Mesendoderm (in vitro differentiated cells): ENCODE measurements around the gene SUN1.
A peak's percentile ranks its signal among the peaks of the same experiment; 100 is the strongest.
"Not testable (repeated sequence)": the region's sequence is repeated elsewhere in the genome, so short reads cannot be mapped to it uniquely, and the experiment has no call there.

Experiments used
- DNase-seq: peaks from one replicate; pipeline ENCODE4 v3.0.0; 2013
- H2AK5ac ChIP-seq: 2 replicates; pipeline ENCODE4 v1.6.1; 2013; ENCODE audit warnings: low read length, inconsistent platforms
- H2BK120ac ChIP-seq: 2 replicates; pipeline ENCODE4 v1.6.1; 2013; ENCODE audit warnings: low read depth, mild to moderate bottlenecking, low read length, moderate library complexity, mixed read lengths
- H2BK15ac ChIP-seq: replicated peaks from 2 replicates; pipeline ENCODE4 v1.6.1; 2013; ENCODE audit warnings: low read depth, mild to moderate bottlenecking, moderate library complexity
- H2BK5ac ChIP-seq: 2 replicates; pipeline ENCODE4 v1.6.1; 2013; ENCODE audit warnings: low read length, inconsistent platforms
- H3K18ac ChIP-seq: 2 replicates; pipeline ENCODE4 v1.6.1; 2013; ENCODE audit warnings: mild to moderate bottlenecking, low read length, mixed read lengths
- H3K23ac ChIP-seq: one replicate; pipeline ENCODE4 v1.6.1; 2013; ENCODE audit warnings: low read length
- H3K27ac ChIP-seq: 2 replicates; pipeline ENCODE4 v1.5.1; 2013; ENCODE audit warnings: low read depth, mild to moderate bottlenecking, inconsistent platforms, low read length, moderate library complexity
- H3K27me3 ChIP-seq: 2 replicates; pipeline ENCODE4 v1.6.1; 2013; ENCODE audit warnings: low read length, control low read depth, mild to moderate bottlenecking, inconsistent platforms; ENCODE audit not compliant: insufficient read depth, poor library complexity
- H3K36me3 ChIP-seq: 2 replicates; pipeline ENCODE4 v1.6.1; 2013; ENCODE audit warnings: low read length, inconsistent platforms; ENCODE audit not compliant: control insufficient read depth, insufficient read depth
- H3K4ac ChIP-seq: one replicate; pipeline ENCODE4 v1.6.1; 2013; ENCODE audit warnings: low read depth, mild to moderate bottlenecking, low read length, moderate library complexity
- H3K4me1 ChIP-seq: 2 replicates; pipeline ENCODE4 v1.6.1; 2013; ENCODE audit warnings: low read depth, low read length, inconsistent platforms; ENCODE audit not compliant: control insufficient read depth
- H3K4me2 ChIP-seq: 2 replicates; pipeline ENCODE4 v1.6.1; 2013; ENCODE audit warnings: low read length
- H3K4me3 ChIP-seq: 2 replicates; pipeline ENCODE4 v1.5.1; 2013; ENCODE audit warnings: mild to moderate bottlenecking, low read length
- H3K56ac ChIP-seq: one replicate; pipeline ENCODE4 v1.6.1; 2013; ENCODE audit warnings: low read length
- H3K79me1 ChIP-seq: 2 replicates; pipeline ENCODE4 v1.6.1; 2013; ENCODE audit warnings: low read length, inconsistent platforms
- H3K79me2 ChIP-seq: 2 replicates; pipeline ENCODE4 v1.6.1; 2013; ENCODE audit warnings: mild to moderate bottlenecking, low read length; ENCODE audit not compliant: control insufficient read depth, insufficient read depth
- H3K9ac ChIP-seq: 2 replicates; pipeline ENCODE4 v1.6.1; 2013; ENCODE audit warnings: low read length, inconsistent platforms
- H4K5ac ChIP-seq: one replicate; pipeline ENCODE4 v1.6.1; 2013; ENCODE audit warnings: low read length
- H4K8ac ChIP-seq: one replicate; pipeline ENCODE4 v1.6.1; 2013; ENCODE audit warnings: low read depth, mild to moderate bottlenecking, control low read depth, low read length, moderate library complexity
- WGBS: extraction: QIAGEN DNeasy Blood & Tissue Kit; methylation state at CpG from one replicate; pipeline ENCODE4 v1.1.7; 2013; ENCODE audit warnings: low lambda C conversion rate, missing lambda C conversion rate; ENCODE audit not compliant: insufficient coverage; ENCODE audit errors: extremely low coverage; 5-methylcytosine and 5-hydroxymethylcytosine counted together

Gene SUN1

GRCh38 chr7:908159-908581 lies 75.9 kb downstream of the SUN1 start:
- Histone ChIP-seq H2AK5ac (no peak overlapping the region), H2BK15ac (no peak overlapping the region), H2BK5ac (no peak overlapping the region), H3K79me1 (no peaks in the 10 kb centered on the region), H3K18ac (no peak overlapping the region), H3K9ac (peak overlapping the region; percentile 54), H3K27ac (no peak overlapping the region), H3K79me2 (no peaks in the 10 kb centered on the region), H3K23ac (no peak overlapping the region), H3K4me3 (no peak overlapping the region), H3K4ac (no peak overlapping the region), H3K4me1 (no peaks in the 10 kb centered on the region), H3K56ac (peak overlapping the region; percentile 80), H3K27me3 (no peaks in the 10 kb centered on the region), H3K36me3 (no peaks in the 10 kb centered on the region), H2BK120ac (no peak overlapping the region), H4K8ac (no peak overlapping the region), H4K5ac (no peak overlapping the region), H3K4me2 (no peak overlapping the region)
- no peak for DNase-seq
- WGBS, result no CpG with 5 or more reads among the region's 12 CpGs

GRCh38 chr7:908591-909357 lies 76.5 kb downstream of the SUN1 start:
- not testable (repeated sequence) for H3K18ac ChIP-seq, H3K27ac ChIP-seq, H3K27me3 ChIP-seq, H4K8ac ChIP-seq, H2AK5ac ChIP-seq, H2BK120ac ChIP-seq, H3K23ac ChIP-seq, H3K4ac ChIP-seq, H3K79me2 ChIP-seq, H2BK15ac ChIP-seq, H3K4me1 ChIP-seq, H3K79me1 ChIP-seq, H4K5ac ChIP-seq, H3K36me3 ChIP-seq, H3K4me3 ChIP-seq, H2BK5ac ChIP-seq
- Histone ChIP-seq H3K9ac (peak overlapping the region; percentile 54), H3K56ac (peak overlapping the region; percentile 80), H3K4me2 (peak overlapping the region; percentile 36)
- no CpG with 5 or more reads among the region's 73 CpGs for WGBS
- DNase-seq, result peak; percentile 61

- Histone ChIP-seq H3K27ac (no peak overlapping the region), H3K79me2 (no peaks in the 10 kb centered on the region), H3K9ac (peak overlapping the region; percentile 47), H2BK5ac (no peak overlapping the region), H3K56ac (peak overlapping the region; percentile 67), H3K4me3 (no peak overlapping the region), H3K23ac (no peak overlapping the region), H3K4me2 (peak overlapping the region; percentile 20), H2BK120ac (no peak overlapping the region), H3K36me3 (no peaks in the 10 kb centered on the region), H4K8ac (no peak overlapping the region), H2BK15ac (no peak overlapping the region), H4K5ac (no peak overlapping the region), H3K79me1 (no peaks in the 10 kb centered on the region), H3K4me1 (no peaks in the 10 kb centered on the region), H3K4ac (no peak overlapping the region), H3K27me3 (no peaks in the 10 kb centered on the region), H2AK5ac (no peak overlapping the region), H3K18ac (no peak overlapping the region)
- no peak for DNase-seq
- no CpG with 5 or more reads among the region's 58 CpGs for WGBS
Observed at GRCh38 chr7:909358-910329, 77.4 kb downstream of the SUN1 start.

GRCh38 chr7:910441-910861 lies 78.2 kb downstream of the SUN1 start:
- Histone ChIP-seq H3K27ac (no peak overlapping the region), H3K4me3 (no peak overlapping the region)
- WGBS, result no CpG with 5 or more reads among the region's 11 CpGs

GRCh38 chr7:910931-911431 lies 78.7 kb downstream of the SUN1 start:
- no peak overlapping the region for H3K23ac ChIP-seq
- H3K4ac ChIP-seq, result no peak overlapping the region
- no peak overlapping the region for H4K8ac ChIP-seq
- H2BK120ac ChIP-seq, result no peak overlapping the region
- H2BK5ac ChIP-seq, result no peak overlapping the region
- no peaks in the 10 kb centered on the region for H3K27me3 ChIP-seq
- no peaks in the 10 kb centered on the region for H3K79me2 ChIP-seq
- H3K36me3 ChIP-seq, result no peaks in the 10 kb centered on the region
- no peak overlapping the region for H3K4me2 ChIP-seq
- no CpG with 5 or more reads among the region's 19 CpGs for WGBS
- no peak overlapping the region for H3K9ac ChIP-seq
- H3K27ac ChIP-seq, result no peak overlapping the region
- H4K5ac ChIP-seq, result no peak overlapping the region
- no peaks in the 10 kb centered on the region for H3K4me1 ChIP-seq
- no peak overlapping the region for H2BK15ac ChIP-seq
- no peak overlapping the region for H2AK5ac ChIP-seq
- H3K4me3 ChIP-seq, result no peak overlapping the region
- no peak overlapping the region for H3K56ac ChIP-seq
- H3K18ac ChIP-seq, result no peak overlapping the region
- no peaks in the 10 kb centered on the region for H3K79me1 ChIP-seq
- no peak for DNase-seq

More at GRCh38 chr7:910441-910861, 78.2 kb downstream of the SUN1 start:
- Histone ChIP-seq H4K8ac (no peak overlapping the region), H3K9ac (no peak overlapping the region), H3K79me1 (no peaks in the 10 kb centered on the region), H2BK120ac (no peak overlapping the region), H3K4me1 (no peaks in the 10 kb centered on the region), H3K79me2 (no peaks in the 10 kb centered on the region), H2BK15ac (no peak overlapping the region), H3K4me2 (no peak overlapping the region), H2BK5ac (no peak overlapping the region), H3K18ac (no peak overlapping the region), H3K23ac (no peak overlapping the region), H3K56ac (no peak overlapping the region), H3K4ac (no peak overlapping the region), H3K27me3 (no peaks in the 10 kb centered on the region), H4K5ac (no peak overlapping the region), H2AK5ac (no peak overlapping the region), H3K36me3 (no peaks in the 10 kb centered on the region)
- DNase-seq, result no peak
